Breast epithelium (tissue), 4 donors: ENCODE measurements around the gene FAM81B. TPM values are rescaled to one million over a fixed set of nuclear protein-coding genes. Genes with fewer than 3 reads are reported as not detected.

ENCODE experiments used
- DNase-seq, 2 donors: peaks; one replicate each; pipeline ENCODE4 v3.0.0-alpha.2; 2019; ENCODE audit warnings: low spot score in 2 of 2
- H3K27ac ChIP-seq, 2 donors: fragments of 200-600 bp; sonication (generic) in 1 of 2; one replicate each; pipeline ENCODE4 v1.5.1; 2016 to 2019; ENCODE audit warnings: mild to moderate bottlenecking in 1 of 2
- H3K27me3 ChIP-seq, 2 donors: fragments of 200-600 bp; sonication (generic) in 1 of 2; one replicate each; pipeline versions ENCODE4 v1.5.1 to v1.6.0; 2017 to 2019; ENCODE audit warnings: control low read depth in 1 of 2, mild to moderate bottlenecking in 1 of 2
- H3K36me3 ChIP-seq: fragments of 200-600 bp; one replicate; pipeline ENCODE4 v1.5.1; 2019
- H3K4me1 ChIP-seq, 2 donors: fragments of 200-600 bp; sonication (generic); one replicate each; pipeline ENCODE4 v1.5.1; 2016 to 2019; ENCODE audit warnings: control low read depth in 1 of 2
- H3K4me3 ChIP-seq, 3 donors: fragments of 200-600 bp; sonication (generic); 1 replicate in 2 of 3; 2 replicates in 1 of 3; pipeline ENCODE4 v1.5.1; 2016 to 2019; ENCODE audit warnings: mild to moderate bottlenecking in 3 of 3, moderate library complexity in 2 of 3
- H3K9me3 ChIP-seq, 2 donors: fragments of 200-600 bp; sonication (generic) in 1 of 2; one replicate each; pipeline ENCODE4 v1.5.1; 2016 to 2019; ENCODE audit warnings: control low read depth in 1 of 2
- POLR2A ChIP-seq: fragments of 450-650 bp; IDR thresholded peaks from one replicate; pipeline ENCODE4 v1.6.1; 2016; ENCODE audit warnings: antibody characterized with exemption, mild to moderate bottlenecking, moderate library complexity
- POLR2AphosphoS5 ChIP-seq, 3 donors: sonication (generic); formaldehyde crosslinking; IDR thresholded peaks; one replicate each; pipeline ENCODE4 v1.6.1; 2017; ENCODE audit warnings: antibody characterized with exemption in 3 of 3
- intact Hi-C: fragments of 100-400 bp; cut with DNase I; formaldehyde crosslinking; loops from one replicate; pipeline ENCODE4 v1.15.1; 2023; ENCODE audit warnings: low total_unique reads
- total RNA-seq, 3 donors: library from RNA; depleted of rRNA; stranded (reverse); fragments of >200 nt; gene quantifications; one replicate each; pipeline ENCODE4 v1.1.0, GENCODE V29; 2016
- TF ChIP-seq, protein P1 (sequence below), 3 donors: fragments of 450-650 bp; IDR thresholded peaks; one replicate each; pipeline ENCODE4 v1.5.1; 2016 to 2017; ENCODE audit warnings: antibody characterized with exemption in 3 of 3, mild to moderate bottlenecking in 3 of 3, moderate library complexity in 3 of 3

Gene FAM81B
- total RNA-seq, 3 donors from 2014 or later = 2.6 TPM; not detected in 2

DNA sequence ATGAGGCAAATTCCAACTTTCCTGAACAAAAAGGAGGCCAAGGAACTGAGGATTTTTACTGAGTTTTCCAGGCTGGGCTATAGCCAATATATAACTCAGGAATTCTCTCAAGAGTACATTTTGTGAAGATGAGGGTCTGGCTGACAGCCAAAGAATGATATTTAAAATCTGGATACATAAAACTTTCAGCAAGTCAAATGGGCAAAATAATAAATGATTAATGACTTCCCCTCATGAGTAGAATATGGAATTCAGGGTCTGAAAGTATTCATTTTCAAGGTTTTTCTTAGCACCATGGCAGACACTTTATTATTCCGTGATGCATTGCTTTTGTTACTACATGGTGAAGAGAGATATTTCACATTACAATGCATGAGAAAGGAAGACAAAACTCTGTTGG is 7.8 kb downstream of the FAM81B start:
- Histone ChIP-seq H3K4me3 (no peak overlapping the region), H3K27me3 (no peaks in the 10 kb centered on the region), H3K9me3 (no peaks in the 10 kb centered on the region), H3K4me1 (no peaks in the 10 kb centered on the region), H3K36me3 (no peaks in the 10 kb centered on the region), H3K27ac (no peak overlapping the region)
- intact Hi-C loops = no loop called here
- TF ChIP-seq, protein P1, sequence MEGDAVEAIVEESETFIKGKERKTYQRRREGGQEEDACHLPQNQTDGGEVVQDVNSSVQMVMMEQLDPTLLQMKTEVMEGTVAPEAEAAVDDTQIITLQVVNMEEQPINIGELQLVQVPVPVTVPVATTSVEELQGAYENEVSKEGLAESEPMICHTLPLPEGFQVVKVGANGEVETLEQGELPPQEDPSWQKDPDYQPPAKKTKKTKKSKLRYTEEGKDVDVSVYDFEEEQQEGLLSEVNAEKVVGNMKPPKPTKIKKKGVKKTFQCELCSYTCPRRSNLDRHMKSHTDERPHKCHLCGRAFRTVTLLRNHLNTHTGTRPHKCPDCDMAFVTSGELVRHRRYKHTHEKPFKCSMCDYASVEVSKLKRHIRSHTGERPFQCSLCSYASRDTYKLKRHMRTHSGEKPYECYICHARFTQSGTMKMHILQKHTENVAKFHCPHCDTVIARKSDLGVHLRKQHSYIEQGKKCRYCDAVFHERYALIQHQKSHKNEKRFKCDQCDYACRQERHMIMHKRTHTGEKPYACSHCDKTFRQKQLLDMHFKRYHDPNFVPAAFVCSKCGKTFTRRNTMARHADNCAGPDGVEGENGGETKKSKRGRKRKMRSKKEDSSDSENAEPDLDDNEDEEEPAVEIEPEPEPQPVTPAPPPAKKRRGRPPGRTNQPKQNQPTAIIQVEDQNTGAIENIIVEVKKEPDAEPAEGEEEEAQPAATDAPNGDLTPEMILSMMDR (IDR thresholded peaks at IDR 0.05) = no peak
- TF ChIP-seq POLR2A = no peak
- no peak for TF ChIP-seq POLR2AphosphoS5 (IDR thresholded peaks at IDR 0.05)
- DNase-seq = no peak

DNA sequence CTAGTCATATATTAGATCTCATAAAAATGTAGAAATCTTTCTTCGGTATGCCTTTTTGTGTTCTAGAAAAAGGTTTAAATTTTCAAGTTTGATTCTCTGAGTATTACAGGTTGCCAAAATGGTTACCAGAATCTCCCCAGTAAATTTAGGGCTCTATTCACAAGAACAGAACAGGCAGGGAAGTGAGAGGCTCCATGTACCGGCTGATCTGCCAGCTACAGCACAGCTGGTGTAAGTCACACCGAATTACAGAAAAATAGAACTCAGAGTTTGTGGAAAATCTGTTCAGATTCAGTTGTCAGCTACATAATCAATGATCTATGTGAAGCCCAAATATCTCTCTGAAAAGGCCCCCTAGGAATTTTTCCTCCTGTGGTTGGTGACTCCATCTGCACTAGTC is 10.5 kb downstream of the FAM81B start:
- no peak for DNase-seq
- intact Hi-C loops = no loop called here
- H3K9me3 ChIP-seq = no peaks in the 10 kb centered on the region
- no peaks in the 10 kb centered on the region for H3K4me1 ChIP-seq
- no peaks in the 10 kb centered on the region for H3K36me3 ChIP-seq
- TF ChIP-seq POLR2A = no peak
- TF ChIP-seq POLR2AphosphoS5 (IDR thresholded peaks at IDR 0.05) = no peak
- TF ChIP-seq, protein P1 (IDR thresholded peaks at IDR 0.05) = no peak
- no peak overlapping the region for H3K4me3 ChIP-seq
- H3K27ac ChIP-seq = no peak overlapping the region
- H3K27me3 ChIP-seq = no peaks in the 10 kb centered on the region

DNA sequence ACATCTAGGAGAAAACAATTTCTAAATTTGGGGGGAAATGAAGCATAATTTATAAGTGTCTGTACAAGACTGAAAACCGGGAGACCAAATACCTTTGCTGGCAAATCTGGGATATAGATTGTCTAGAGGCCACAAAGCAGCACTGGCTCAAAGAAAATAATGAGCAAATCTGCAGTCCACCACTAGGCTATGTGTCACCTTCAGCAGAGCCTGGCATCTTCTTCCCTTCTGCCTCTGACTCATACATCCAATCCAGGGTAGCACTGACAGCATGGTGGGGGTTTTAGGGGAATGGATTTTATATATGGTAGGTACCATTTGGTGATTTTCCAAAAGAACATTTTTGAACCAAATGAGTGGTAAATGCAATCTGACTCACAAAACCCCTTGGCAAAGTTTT is 12.8 kb downstream of the FAM81B start:
- intact Hi-C loops = no loop called here
- H3K27ac ChIP-seq = no peak overlapping the region
- H3K4me1 ChIP-seq = no peaks in the 10 kb centered on the region
- no peak overlapping the region for H3K4me3 ChIP-seq
- TF ChIP-seq, protein P1 (IDR thresholded peaks at IDR 0.05) = no peak
- TF ChIP-seq POLR2AphosphoS5 (IDR thresholded peaks at IDR 0.05) (no peak), POLR2A (no peak)
- no peak for DNase-seq
- H3K27me3 ChIP-seq = no peaks in the 10 kb centered on the region
- H3K9me3 ChIP-seq = no peaks in the 10 kb centered on the region
- no peaks in the 10 kb centered on the region for H3K36me3 ChIP-seq

- H3K27ac ChIP-seq = no peak overlapping the region
- H3K36me3 ChIP-seq = no peaks in the 10 kb centered on the region
- H3K27me3 ChIP-seq = no peaks in the 10 kb centered on the region
- no peak for DNase-seq
- intact Hi-C loops = loop anchor here (1.0 kb wide), 1 partner anchor 9 kb away; no protein-coding TSS in a partner anchor
- no peak for TF ChIP-seq POLR2AphosphoS5 (IDR thresholded peaks at IDR 0.05)
- TF ChIP-seq POLR2A = no peak
- TF ChIP-seq, protein P1 (IDR thresholded peaks at IDR 0.05) = no peak
- H3K4me3 ChIP-seq = no peak overlapping the region
- no peaks in the 10 kb centered on the region for H3K9me3 ChIP-seq
- H3K4me1 ChIP-seq = no peaks in the 10 kb centered on the region
These were observed 15.4 kb downstream of the FAM81B start for GRCh38 chr5:95406426-95407090.

DNA sequence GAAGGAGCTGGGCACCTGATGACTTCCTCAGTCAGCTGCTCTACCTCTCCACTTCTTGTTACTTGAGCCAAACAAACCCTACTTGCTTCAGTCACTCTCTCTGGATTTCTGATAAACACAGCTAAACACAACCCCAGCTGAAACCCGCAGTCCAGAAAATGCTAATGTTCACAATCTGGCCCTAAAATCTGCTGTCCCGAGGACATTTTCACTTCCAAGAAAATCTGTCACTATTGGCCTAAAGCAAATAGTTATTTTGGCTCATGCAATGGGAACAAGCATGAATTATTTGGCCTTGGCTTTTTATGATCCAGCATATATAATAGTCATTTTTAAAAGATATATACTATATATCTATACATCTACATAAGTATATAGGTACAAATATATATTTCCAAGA is 19.1 kb downstream of the FAM81B start:
- Histone ChIP-seq H3K4me3 (no peak overlapping the region), H3K36me3 (no peaks in the 10 kb centered on the region), H3K9me3 (no peaks in the 10 kb centered on the region), H3K27ac (no peak overlapping the region), H3K27me3 (no peaks in the 10 kb centered on the region), H3K4me1 (no peaks in the 10 kb centered on the region)
- intact Hi-C loops = no loop called here
- TF ChIP-seq POLR2A = no peak
- TF ChIP-seq POLR2AphosphoS5 (IDR thresholded peaks at IDR 0.05) = no peak
- TF ChIP-seq, protein P1 (IDR thresholded peaks at IDR 0.05) = no peak
- no peak for DNase-seq
